HL-60 (cell line): ENCODE measurements around the gene AKAP1.

ENCODE experiments used
- GABPA ChIP-seq: IDR thresholded peaks from 2 replicates; pipeline ENCODE4 v1.6.1; 2012; ENCODE audit warnings: low read depth
- TF ChIP-seq, protein P1 (sequence below): IDR thresholded peaks from one replicate; pipeline ENCODE4 v1.5.1; 2011; ENCODE audit warnings: low read length, control low read depth, inconsistent platforms; ENCODE audit not compliant: insufficient read depth

DNA sequence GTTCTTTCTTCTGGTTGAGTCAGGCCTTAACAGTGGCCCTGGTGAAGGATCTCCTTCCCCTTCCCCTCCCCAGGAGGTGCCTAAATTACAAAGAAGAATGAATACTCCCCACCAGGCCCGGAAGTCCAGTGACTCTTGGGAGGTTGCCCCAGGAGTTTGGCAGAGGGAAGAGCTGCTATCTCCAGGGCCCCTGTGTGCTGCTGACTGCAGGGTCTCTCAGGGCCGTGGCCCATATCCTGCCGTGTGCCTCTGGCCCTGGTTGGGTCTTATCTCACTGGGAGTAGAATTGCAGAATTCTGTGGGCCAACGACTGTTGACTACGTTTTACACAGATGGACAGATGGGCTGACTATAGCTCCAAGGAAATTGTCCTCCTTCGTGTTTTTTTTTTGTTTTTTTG is 28.0 kb downstream of the AKAP1 start:
- TF ChIP-seq GABPA = no peak
- TF ChIP-seq, protein P1, sequence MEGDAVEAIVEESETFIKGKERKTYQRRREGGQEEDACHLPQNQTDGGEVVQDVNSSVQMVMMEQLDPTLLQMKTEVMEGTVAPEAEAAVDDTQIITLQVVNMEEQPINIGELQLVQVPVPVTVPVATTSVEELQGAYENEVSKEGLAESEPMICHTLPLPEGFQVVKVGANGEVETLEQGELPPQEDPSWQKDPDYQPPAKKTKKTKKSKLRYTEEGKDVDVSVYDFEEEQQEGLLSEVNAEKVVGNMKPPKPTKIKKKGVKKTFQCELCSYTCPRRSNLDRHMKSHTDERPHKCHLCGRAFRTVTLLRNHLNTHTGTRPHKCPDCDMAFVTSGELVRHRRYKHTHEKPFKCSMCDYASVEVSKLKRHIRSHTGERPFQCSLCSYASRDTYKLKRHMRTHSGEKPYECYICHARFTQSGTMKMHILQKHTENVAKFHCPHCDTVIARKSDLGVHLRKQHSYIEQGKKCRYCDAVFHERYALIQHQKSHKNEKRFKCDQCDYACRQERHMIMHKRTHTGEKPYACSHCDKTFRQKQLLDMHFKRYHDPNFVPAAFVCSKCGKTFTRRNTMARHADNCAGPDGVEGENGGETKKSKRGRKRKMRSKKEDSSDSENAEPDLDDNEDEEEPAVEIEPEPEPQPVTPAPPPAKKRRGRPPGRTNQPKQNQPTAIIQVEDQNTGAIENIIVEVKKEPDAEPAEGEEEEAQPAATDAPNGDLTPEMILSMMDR = no peak
